ENCODE results near the gene SMO.

SMO gene

DNA sequence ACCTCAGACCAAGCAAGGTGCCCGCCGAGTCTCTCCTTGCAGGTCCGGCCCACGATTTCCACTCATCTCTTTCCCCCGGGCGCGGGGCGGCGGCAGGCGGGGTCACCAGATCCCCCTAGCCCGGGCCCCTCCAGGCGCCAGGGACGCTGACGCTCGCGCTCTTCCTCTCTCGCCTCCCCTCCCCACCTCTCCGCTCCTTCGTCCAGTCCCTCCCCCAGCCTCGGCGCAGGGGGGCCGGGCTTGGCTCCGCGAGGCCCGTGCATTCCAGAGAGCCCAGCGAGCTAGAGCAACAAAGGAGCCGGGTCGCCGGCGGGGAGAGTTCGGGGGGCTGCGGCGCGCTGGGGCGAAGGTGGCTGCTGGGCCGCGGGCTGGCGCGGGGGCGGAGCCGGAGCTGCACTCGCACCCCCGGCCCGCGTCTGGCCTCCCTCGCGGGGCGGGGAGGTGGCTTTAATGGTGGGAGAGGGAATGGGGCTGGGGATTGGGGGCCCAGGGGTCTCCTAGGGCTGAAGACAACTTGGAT, at the start of gene SMO:
Gene SMO, plus strand, starts transcription at position 262 of the 520 bp plus-strand sequence. CDS start 519 bp downstream, outside the sequence.
- DNase-seq = no peak

GRCh38 chr7:129143724-129144094, 44.7 kb upstream of the SMO start:
- no peak for DNase-seq

DNA sequence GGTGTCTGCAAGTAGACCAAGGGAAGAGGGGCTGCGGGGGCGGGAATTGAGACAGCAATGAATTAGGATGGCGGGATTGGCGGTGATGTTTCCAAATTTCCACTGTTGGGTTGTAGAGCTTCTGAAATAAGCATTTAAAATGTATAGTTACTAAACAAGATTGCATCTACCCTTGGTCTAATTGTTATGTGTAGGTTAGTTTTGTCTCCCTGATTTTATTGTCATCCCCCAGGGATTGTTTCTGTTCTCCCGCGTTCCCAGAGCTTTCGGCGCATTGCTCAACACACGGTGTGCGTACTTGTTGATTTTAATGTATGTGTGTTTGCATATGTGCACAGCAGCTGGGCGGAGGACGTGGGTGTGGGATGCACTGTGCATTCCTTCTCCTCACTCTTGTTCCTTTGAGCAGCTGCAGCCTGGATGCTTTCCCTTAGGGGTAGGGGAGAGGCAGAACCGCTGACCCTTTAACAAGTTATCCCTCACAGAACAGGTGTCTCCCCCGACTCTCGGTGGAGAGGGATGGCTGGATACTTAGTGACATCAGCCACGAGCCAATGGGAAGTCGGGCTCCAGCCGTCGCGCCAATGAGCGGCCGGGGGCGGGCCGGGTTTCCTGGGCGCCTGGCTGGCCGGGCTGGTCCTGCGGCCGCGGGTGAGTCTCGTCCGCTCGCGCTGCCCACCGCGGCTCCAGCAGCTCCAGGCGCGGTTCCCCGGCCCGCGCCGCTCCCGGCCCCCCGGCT, 44.2 kb upstream of the SMO start, which contains the start of gene TSPAN33:
Gene TSPAN33, plus strand, starts transcription at position 613 of the 739 bp plus-strand sequence. CDS start 274 bp downstream, outside the sequence.
- peak; percentile 8 for DNase-seq

DNA sequence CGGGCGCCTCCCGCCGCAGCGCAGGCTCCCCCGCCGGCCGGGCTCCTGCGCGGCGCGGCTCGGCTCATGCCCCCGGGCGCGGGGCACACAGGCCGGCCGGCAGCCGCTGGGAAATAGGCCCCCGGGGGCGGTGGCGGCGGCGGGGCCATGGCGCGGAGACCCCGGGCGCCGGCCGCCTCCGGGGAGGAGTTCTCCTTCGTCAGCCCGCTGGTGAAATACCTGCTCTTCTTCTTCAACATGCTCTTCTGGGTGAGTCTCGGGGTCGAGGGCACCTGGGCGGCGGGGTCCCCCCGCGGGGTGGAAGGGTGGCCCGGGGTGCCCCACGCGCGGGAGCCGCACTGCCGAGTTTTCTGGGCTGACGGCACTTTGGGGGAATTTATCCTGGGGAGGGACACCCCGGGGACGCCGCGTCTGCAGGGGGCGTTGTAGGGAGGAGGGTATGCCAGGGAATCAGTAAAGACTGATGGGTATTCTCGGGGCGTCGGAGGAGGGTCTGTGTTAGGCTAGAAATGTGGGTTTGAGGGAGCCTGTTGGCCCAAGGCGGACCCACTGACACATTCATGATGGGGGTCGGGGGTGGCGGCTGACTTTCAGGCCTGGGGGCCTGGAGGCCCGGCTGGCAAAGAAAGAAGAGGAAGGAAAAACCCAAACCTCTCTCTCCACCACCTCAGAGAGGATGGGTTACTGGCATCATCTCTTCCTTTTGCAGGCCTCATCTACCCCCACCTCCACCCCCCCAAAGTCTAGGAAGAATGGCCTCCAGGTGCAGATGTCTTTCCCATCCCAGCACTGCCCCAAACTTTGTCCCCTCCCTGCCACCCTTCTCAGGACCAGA, 43.4 kb upstream of the SMO start:
- DNase-seq = no peak

- no peak for DNase-seq
Observed at GRCh38 chr7:129146237-129146979, 42.0 kb upstream of the SMO start.

DNA sequence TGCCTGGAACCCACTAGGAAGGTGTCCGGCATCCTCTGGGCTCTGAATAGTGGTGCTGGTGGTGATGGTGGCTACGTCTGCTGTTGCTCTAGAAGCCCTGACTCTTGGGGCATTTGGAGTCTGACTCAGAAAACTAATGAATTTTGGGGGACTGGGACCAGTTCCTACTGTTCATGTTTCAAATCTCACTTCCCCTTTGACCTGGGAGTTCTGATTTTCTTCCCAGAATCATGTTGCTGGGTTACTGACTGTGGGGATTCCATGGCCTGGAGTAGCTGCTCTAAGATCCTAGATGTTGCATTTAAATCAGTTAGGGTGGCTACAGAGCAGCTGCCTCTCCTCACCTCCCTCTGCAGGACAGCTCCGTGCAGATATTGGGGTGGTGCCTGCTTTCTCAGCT, 40.7 kb upstream of the SMO start:
- DNase-seq = peak; percentile 52

- DNase-seq = peak; percentile 38
Observed at GRCh38 chr7:129149511-129149910, 38.9 kb upstream of the SMO start.

DNA sequence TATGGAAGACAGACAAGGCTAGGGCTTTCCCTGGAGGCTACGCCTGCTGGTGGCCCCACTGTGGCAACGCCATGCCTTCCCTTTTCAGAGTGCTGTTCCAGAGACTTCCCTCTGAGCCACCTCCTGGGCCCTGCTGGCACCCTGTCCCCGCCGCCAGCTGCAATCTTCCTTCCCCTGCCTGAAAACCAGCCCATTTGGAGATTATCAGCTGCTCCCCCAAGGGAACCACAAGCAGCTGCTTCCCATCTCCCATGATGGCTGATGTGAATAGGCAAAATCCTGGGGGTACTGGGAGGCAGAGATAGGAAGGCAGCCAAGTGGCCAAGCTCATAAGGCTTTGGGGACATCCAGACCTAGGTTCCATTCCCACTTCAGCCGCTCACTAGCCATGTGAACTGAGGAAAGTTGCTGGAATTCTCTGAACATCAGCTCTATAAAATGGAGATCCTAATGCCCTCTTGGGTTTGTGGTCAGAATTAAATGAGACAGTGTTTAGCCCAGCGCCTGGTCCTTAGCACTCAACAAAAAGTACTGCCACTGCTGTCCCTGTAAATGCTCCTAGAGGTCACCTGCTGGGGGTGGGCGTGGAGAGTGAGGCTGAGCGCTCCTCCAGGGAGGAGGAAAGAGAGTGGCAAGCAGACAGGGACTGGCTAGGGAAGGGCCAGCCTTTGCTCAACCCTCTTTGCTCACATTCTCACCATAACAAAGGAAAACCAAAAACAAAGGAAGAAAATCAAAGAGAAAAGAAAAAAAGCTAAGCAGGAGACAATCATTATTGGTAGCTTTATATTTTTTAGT, 38.0 kb upstream of the SMO start:
- DNase-seq = peak; percentile 35

- DNase-seq = no peak
Observed at GRCh38 chr7:129157651-129158050, 30.8 kb upstream of the SMO start.

DNA sequence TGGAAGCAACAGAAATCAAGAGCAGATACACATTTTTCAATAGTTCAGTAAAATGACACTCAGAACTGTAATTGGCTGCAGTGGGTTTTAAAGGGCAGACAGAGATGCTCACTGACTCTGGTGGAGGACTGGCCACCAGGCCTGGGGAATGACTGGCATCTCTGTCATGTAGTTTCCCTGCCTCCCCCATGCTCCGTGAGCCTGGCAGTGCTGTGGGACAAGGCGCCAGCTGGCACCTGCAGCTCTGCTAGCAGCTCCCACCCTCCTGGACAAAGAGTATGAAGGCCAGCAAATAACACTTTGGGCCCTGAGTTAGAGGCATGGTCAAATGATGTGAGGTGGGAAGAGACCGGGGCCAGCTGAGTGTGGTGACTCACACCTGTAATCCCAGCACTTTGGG, 28.9 kb upstream of the SMO start:
- no peak for DNase-seq

DNA sequence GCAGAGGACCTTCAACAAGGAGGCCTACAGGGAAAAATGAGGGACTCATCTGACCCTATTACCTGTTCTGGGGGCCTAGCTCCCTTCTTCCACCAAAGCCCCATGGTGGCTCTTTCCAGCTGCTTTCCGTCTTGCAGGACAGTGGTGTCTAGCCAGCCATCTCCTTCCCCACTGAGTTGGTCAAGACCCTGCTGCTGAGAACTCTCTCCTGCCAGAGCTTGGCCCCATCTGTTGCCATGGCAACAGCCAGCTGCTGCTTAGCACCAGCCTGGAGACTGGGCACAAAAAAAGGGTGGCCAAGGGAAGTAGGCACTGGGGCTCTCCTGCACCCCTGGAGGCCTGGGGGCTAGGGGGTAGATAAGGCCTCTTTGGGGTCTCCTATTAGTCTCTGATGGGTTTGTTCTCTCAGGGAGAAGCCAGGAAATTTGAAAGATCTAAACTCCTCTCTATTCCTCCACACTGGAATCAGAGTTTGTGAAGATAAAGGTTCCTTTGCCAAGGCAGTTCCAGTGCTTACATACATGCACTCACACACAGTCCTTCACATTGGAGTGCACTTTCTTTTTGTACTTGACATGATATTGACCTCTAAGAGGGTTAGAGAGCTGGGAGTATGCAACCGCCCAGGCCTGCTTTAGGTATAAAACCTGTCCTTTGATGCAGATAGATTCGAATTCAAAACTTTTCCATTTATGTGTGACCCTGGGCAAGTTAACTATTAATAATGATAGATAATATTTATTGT, 28.1 kb upstream of the SMO start:
- no peak for DNase-seq

GRCh38 chr7:129161524-129162225, 26.8 kb upstream of the SMO start:
- DNase-seq = no peak

GRCh38 chr7:129162732-129163131, 25.7 kb upstream of the SMO start:
- no peak for DNase-seq

GRCh38 chr7:129163875-129164544, 24.4 kb upstream of the SMO start:
- peak; percentile 43 for DNase-seq

GRCh38 chr7:129166745-129167144, 21.7 kb upstream of the SMO start:
- DNase-seq = no peak

DNA sequence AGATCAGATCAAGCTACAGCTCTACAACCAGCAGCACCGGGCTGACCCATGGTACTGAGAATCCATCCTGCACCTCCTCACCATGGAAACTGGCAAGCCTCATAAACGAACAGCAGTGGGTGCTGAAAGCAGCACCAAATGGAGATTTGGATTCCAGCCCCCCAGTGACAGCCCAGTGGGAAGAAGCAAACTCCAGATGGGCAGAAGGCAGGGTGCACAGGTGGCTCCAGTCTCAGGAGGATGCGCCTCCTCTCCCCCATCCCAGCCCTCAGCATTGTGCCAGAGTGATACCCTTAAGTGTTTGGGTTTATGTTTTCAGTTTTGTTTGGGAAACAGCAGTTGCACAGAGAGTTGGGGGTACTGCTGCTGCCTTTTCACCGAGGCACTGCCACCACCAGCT, 20.6 kb upstream of the SMO start:
- DNase-seq = no peak

DNA sequence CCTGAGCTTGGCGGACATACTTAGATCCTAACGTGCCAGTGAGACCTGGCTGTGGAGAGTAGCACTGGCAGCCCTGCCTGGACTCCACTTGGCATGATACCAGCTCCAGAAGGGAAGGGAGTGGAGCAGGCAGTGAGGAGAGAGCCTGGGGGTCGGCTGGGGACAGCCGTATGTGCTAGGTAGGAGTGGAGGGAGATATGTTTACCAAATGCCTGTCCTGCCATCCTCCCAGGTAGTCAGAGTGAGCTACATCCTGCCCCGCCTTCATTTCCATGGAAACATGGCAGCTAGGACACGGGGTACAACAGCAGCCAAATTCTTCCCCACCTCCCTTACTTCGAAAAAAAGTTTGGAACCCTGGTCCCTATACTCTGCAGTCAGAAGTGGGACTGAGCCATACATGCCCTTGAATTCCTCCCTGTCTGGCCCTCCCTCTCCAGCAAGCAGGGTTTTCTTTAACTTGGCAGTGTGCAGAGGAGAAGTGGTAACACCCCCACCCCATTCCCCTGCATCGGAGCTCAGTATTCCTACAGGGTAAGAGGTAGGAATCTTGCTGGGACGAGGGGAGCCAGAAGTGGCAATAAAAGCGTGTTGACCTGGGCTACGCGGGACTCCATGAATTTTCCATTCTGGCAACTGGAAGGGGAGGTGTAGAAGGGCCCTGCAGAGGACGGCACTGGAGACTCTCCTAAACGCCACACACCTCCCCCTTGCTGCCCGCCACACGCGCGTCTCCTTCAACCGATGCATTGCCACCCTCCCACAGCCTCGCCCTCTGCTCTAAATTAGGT, 20.0 kb upstream of the SMO start:
- DNase-seq = no peak

- DNase-seq = no peak
Observed at GRCh38 chr7:129169171-129169671, 19.2 kb upstream of the SMO start.
